GM21786 (cell line): Measurements from ENCODE around the gene PTEN.
A peak's percentile ranks its signal among the peaks of the same experiment; 100 is the strongest.
"Not testable (repeated sequence)": the region's sequence is repeated elsewhere in the genome, so short reads cannot be mapped to it uniquely, and the experiment has no call there.

Experiments used
- ATAC-seq: cut with Tn5 transposase; IDR thresholded peaks from one replicate; pipeline ENCODE4 v1.9.1; 2021; ENCODE audit not compliant: unreplicated experiment

PTEN gene

DNA sequence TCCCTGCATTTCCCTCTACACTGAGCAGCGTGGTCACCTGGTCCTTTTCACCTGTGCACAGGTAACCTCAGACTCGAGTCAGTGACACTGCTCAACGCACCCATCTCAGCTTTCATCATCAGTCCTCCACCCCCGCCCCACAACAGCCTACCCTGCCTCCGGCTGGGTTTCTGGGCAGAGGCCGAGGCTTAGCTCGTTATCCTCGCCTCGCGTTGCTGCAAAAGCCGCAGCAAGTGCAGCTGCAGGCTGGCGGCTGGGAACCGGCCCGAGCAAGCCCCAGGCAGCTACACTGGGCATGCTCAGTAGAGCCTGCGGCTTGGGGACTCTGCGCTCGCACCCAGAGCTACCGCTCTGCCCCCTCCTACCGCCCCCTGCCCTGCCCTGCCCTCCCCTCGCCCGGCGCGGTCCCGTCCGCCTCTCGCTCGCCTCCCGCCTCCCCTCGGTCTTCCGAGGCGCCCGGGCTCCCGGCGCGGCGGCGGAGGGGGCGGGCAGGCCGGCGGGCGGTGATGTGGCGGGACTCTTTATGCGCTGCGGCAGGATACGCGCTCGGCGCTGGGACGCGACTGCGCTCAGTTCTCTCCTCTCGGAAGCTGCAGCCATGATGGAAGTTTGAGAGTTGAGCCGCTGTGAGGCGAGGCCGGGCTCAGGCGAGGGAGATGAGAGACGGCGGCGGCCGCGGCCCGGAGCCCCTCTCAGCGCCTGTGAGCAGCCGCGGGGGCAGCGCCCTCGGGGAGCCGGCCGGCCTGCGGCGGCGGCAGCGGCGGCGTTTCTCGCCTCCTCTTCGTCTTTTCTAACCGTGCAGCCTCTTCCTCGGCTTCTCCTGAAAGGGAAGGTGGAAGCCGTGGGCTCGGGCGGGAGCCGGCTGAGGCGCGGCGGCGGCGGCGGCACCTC, at the start of gene PTEN, which contains the start of gene KLLN:
Gene PTEN, plus strand, starts transcription at position 573 of the 891 bp plus-strand sequence. CDS start 845 bp downstream, outside the sequence.
Gene KLLN, minus strand, starts transcription at position 481 of the 891 bp plus-strand sequence. CDS start 1,046 bp downstream, outside the sequence.
- ATAC-seq, result peak; percentile 29

DNA sequence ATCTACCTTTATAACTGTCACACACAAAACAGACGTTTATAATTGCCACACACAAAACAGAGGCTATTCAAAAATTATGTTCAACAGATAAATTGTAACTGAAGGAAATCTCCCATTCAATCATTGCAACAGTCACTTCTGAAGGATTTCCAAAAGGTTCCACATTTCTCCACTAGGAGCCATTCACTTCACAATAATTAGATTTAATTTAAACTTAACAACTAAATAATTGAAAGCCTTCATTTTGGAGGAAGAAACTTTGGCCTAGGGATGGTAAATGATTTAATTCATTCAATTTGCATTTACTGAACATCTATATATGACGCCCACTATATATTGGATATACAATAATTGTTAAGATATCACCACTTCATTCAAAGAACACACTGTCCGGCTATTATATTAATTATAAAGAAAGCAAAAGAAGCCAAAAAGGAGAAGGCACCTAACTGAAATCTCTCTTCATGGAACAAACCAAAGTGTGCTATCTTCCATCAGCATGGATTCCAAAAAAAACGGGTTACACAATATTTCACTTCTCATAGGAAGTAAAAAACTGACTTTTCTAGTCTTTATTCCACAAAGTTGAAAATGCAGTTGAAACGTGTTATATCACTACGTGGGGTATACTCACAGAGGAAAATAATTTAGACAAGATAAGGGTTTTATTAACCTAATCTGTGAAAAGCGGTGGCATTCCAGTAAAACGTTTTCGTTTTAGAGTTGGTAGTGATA, 47.1 kb upstream of the PTEN start:
- no peak for ATAC-seq

DNA sequence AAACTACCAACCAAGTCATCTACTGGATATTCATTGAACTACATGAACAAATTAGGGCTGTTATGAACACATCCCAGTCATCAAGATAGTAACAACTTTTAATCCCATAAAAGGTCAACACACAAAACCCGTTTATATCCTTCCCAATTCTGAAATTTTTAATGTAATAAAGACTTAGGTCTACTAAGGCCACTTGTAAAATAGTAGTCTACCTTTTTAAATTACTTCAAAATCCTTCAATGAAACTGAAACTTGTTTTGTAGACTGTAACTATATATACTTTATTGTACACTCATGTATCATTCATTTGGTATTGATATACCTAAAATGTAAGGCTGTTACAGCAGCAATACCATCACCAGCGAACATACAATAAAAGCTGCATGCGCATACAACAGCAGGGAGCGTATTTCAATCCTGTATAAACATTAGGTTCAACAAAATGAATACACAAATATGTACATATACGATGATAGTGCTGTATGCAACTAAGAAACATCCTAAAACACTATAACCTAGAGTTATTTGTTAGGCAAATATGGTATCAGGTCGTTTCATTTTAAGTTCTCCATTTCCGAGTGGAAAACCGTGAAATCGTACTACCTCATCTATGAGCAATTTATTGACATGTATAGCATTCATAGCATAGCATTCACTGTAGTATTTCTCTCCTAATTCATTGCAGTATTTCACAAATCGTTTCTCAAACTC, 46.4 kb upstream of the PTEN start:
- ATAC-seq, result no peak

DNA sequence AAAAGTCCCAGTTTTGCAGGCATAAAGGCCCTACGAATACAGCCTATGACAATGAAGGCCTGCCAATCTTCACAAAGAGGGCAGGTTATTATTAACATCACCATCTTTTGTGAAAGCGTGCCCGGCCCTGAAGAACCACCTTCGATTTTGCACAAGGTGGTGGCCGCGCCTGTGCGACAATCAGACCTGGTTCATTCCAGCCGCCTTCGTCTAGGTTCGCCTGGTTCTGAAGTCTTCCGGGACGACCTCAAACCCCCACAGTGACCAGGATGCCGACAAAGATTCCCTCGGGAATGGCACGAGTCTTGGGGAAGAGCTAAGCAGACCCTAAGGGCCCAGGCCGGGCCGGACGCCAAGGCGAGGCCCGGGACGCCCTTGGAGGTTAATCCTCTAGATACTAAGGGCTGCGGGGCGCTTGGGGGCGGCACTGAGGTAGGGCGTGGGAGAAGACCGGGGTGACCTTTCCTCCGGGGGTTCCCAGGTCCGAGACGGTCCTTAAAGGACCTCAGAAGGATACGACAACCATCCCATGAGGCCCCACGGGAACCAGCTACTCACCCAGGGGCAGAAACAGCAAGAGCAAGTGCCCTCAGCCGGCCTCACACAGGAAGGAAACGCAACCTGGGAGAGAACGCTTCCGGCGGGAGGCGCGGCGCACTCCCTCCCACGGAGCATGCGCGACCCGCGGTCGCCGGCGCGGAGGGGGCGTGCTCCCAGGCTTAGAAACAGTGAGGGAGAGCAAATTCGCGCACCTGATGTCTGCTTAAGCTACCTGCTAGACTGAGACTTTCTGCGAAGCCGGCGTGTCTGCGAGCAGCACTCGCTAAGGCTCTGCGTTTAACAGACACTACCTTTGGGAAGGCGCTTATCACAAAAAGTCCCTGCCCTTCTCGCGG, 45.6 kb upstream of the PTEN start, which contains the start of gene ATAD1:
Gene ATAD1, minus strand, starts transcription at position 618 of the 896 bp plus-strand sequence. CDS start 3,627 bp downstream, outside the sequence.
- peak; percentile 73 for ATAC-seq

DNA sequence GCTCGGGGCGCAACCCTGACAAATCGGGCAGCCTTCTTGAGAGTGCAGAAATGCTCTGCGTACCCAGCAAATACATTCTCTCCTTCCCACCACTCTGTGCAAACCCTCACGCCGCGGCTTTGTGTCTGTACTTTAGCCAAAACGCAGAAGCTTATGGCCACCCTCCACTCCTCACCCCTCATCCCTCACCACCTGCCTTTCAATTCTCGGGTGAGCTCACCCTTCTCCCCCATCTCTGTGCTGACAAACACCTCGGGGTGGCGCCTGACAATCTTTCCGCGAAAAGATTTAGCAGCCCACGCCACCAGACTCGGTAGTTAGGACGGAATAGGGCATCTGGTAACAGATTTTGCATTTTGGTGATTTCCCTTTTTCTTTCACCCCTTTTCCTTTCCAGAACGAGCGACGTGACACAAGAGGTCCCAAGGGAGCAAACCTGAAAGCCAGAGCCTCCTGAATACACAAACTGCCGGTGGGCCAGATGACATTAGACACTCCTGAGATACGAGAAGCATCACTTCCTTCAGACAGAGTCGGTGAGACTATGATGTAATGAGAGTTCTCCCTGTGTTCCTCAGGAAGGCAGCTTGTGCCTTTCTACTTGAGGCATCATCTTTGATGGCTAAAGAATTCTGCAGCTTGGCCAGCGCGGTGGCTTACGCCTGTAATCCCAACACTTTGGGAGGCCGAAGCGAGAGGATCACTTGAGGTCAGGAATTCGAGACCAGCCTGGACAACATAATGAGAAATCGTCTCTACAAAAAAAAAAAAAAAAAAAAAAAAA, 44.7 kb upstream of the PTEN start:
- ATAC-seq, result peak; percentile 51

DNA sequence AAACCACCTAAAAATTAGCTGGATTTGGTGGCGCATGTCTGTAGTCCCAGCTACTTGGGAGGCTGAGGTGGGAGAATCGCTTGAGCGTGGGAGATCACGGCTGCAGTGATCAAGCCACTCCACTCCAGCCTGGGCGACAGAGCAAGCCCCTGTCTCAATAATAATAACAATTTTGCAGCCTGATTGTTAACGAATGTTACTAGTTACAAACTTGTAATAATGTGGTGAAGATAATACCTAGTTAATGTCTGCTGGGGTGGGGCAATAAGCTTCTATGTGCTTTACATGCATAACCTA, 44.2 kb upstream of the PTEN start:
- ATAC-seq, result no peak

- ATAC-seq, result no peak
These were observed 36.8 kb upstream of the PTEN start for GRCh38 chr10:87826653-87827052.

DNA sequence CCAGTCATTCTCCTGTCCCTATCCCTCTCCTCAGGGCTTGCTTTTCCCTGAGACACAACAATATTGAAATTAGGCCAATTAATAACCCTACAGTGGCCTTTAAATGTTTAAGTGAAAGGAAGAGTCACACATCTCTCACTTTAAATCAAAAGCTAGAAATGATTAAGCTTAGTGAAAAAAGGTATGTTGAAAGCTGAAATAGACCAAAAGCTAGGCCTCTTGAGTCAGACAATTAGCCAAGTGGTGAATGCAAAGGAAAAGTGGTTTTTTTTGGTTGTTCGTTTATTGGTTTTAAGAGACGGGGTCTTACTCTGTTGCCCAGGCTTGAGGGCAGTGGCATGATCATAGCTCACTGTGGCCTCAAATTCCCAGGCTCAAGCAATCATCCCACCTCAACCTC, 35.7 kb upstream of the PTEN start:
- ATAC-seq, result no peak

DNA sequence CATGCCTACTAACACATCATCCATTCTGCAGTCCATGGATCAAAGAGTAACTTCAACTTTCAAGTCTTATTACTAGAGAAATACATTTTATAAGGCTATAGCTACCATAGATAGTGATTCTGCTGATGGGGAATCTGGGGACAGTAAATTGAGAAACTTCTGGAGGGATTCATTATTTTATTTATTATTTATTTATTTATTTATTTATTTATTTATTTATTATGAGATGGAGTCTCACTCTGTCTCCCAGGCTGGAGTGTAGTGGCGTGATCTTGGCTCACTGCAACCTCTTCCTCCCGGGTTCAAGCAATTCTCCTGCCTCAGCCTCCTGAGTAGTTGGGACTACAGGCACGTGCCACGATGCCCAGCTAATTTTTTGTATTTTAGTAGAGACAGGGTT, 34.4 kb upstream of the PTEN start:
- ATAC-seq, result not testable (repeated sequence)

GRCh38 chr10:87829986-87830729, 33.3 kb upstream of the PTEN start:
- no peak for ATAC-seq

- no peak for ATAC-seq
These were observed 27.3 kb upstream of the PTEN start for GRCh38 chr10:87836098-87836497.

- ATAC-seq, result no peak
These were observed 26.0 kb upstream of the PTEN start for GRCh38 chr10:87837445-87837844.

DNA sequence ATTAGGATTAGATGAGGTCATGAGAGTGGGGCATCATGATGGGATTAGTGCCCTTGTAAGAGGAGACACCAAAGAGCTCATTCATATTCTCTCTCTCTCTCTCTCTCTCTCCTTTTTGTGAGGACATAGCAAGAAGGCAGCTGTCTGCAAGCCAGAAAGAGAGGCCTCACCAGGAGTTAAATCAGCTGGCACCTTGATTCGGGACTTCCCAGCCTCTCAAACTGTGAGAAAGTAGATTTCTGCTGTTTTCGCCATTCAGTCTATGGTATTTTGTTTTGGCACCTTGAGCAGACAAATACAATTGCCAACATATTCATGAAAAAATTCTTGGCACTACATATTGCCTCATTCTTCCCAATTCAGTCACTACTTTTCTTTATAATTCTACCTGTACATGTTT, 24.8 kb upstream of the PTEN start:
- ATAC-seq, result no peak

GRCh38 chr10:87841186-87841585, 22.2 kb upstream of the PTEN start:
- no peak for ATAC-seq

DNA sequence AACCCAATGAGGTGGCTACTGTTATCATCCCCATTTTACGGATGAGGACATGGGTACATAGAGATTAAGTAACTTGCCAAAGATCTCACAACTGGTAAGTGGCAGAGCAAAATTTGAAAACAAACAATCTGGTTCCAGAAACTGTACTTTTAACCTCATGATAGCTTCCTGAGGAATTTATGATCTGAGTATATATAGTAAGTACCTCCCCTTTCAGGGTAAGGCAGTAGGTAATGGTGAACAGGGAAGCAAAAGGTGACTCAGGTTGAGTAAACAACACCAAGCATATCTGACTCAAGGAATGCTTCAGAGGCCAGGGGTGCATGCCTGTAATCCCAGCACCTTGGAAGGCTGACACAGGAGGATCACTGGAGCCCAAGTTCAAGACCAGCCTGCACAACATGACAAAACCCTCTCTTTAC, 21.2 kb upstream of the PTEN start:
- ATAC-seq, result no peak

GRCh38 chr10:87842776-87843497, 20.5 kb upstream of the PTEN start:
- ATAC-seq, result no peak

GRCh38 chr10:87843714-87844113, 19.7 kb upstream of the PTEN start:
- no peak for ATAC-seq
